Activated CD4-positive, alpha-beta T cell treated with anti-CD3 and anti-CD28 coated beads, Interleukin-2, amount 50 U/mL, for 1 hour (primary cell): Measurements from ENCODE around the gene SMAD2.
"Not testable (repeated sequence)": the region's sequence is repeated elsewhere in the genome, so short reads cannot be mapped to it uniquely, and the experiment has no call there.

ENCODE experiments used
- DNase-seq: peaks from one replicate; pipeline ENCODE4 v3.0.0-alpha.2; 2020

Gene SMAD2

GRCh38 chr18:47831351-47831750 lies 99.1 kb downstream of the SMAD2 start:
- no peak for DNase-seq

- no peak for DNase-seq
Observed at GRCh38 chr18:47830772-47831171, 99.7 kb downstream of the SMAD2 start.

- DNase-seq, result no peak
Observed at GRCh38 chr18:47829831-47830230, 100.6 kb downstream of the SMAD2 start.

GRCh38 chr18:47828031-47828430 lies 102.4 kb downstream of the SMAD2 start:
- DNase-seq, result not testable (repeated sequence)

- no peak for DNase-seq
Observed at GRCh38 chr18:47826157-47827074, 104.0 kb downstream of the SMAD2 start.

- no peak for DNase-seq
Observed at GRCh38 chr18:47821314-47821713, 109.1 kb downstream of the SMAD2 start.

GRCh38 chr18:47817795-47818077 lies 112.7 kb downstream of the SMAD2 start:
- no peak for DNase-seq

GRCh38 chr18:47817017-47817794 lies 113.3 kb downstream of the SMAD2 start:
- DNase-seq, result no peak

GRCh38 chr18:47815486-47816270 lies 114.8 kb downstream of the SMAD2 start:
- DNase-seq, result no peak

- no peak for DNase-seq
Observed at GRCh38 chr18:47809420-47809819, 121.0 kb downstream of the SMAD2 start.

- no peak for DNase-seq
Observed at GRCh38 chr18:47802802-47803201, 127.7 kb downstream of the SMAD2 start.

- no peak for DNase-seq
Observed at GRCh38 chr18:47801817-47802216, 128.6 kb downstream of the SMAD2 start.

- DNase-seq, result no peak
Observed at GRCh38 chr18:47800756-47801155, 129.7 kb downstream of the SMAD2 start.

- DNase-seq, result no peak
Observed at GRCh38 chr18:47800248-47800647, 130.2 kb downstream of the SMAD2 start.

- DNase-seq, result no peak
Observed at GRCh38 chr18:47799376-47799775, 131.1 kb downstream of the SMAD2 start.

GRCh38 chr18:47798366-47798765 lies 132.1 kb downstream of the SMAD2 start:
- no peak for DNase-seq

GRCh38 chr18:47797126-47797525 lies 133.3 kb downstream of the SMAD2 start:
- DNase-seq, result no peak

- DNase-seq, result no peak
Observed at GRCh38 chr18:47795434-47795814, 135.0 kb downstream of the SMAD2 start.

- no peak for DNase-seq
Observed at GRCh38 chr18:47794725-47795433, 135.6 kb downstream of the SMAD2 start.

- no peak for DNase-seq
Observed at GRCh38 chr18:47793609-47794008, 136.8 kb downstream of the SMAD2 start.

GRCh38 chr18:47791461-47791985 lies 138.9 kb downstream of the SMAD2 start:
- DNase-seq, result no peak

GRCh38 chr18:47790036-47790435 lies 140.4 kb downstream of the SMAD2 start:
- DNase-seq, result no peak

- DNase-seq, result no peak
Observed at GRCh38 chr18:47788621-47789020, 141.8 kb downstream of the SMAD2 start.
